Osteoblast (primary cell): ENCODE measurements around the gene CNOT6L. TPM values are rescaled to one million over a fixed set of nuclear protein-coding genes. Genes with fewer than 3 reads are reported as not detected.
A peak's percentile ranks its signal among the peaks of the same experiment; 100 is the strongest.
"Not testable (repeated sequence)": the region's sequence is repeated elsewhere in the genome, so short reads cannot be mapped to it uniquely, and the experiment has no call there.

Source experiments
- DNase-seq: peaks from one replicate; pipeline ENCODE4 v3.0.0; 2011; ENCODE audit warnings: low spot score, mixed read lengths; ENCODE audit not compliant: insufficient read length; ENCODE audit errors: missing footprints
- H2AFZ ChIP-seq: 2 replicates; pipeline ENCODE4 v1.6.0; 2011; ENCODE audit warnings: mild to moderate bottlenecking, low read length
- H3K27ac ChIP-seq: 2 replicates; pipeline ENCODE4 v1.5.1; 2011; ENCODE audit warnings: mild to moderate bottlenecking, low read depth, low read length, moderate library complexity
- H3K27me3 ChIP-seq: 2 replicates; pipeline ENCODE4 v1.6.0; 2012; ENCODE audit warnings: mild to moderate bottlenecking, control low read depth, inconsistent platforms, low read length, moderate library complexity; ENCODE audit not compliant: insufficient read depth
- H3K36me3 ChIP-seq: 2 replicates; pipeline ENCODE4 v1.5.1; 2011; ENCODE audit warnings: mild to moderate bottlenecking, low read length, control low read depth, moderate library complexity; ENCODE audit not compliant: insufficient read depth
- H3K4me1 ChIP-seq: 2 replicates; pipeline ENCODE4 v1.5.1; 2011; ENCODE audit warnings: mild to moderate bottlenecking, low read length, control low read depth, moderate library complexity; ENCODE audit not compliant: insufficient read depth
- H3K4me2 ChIP-seq: 2 replicates; pipeline ENCODE4 v1.6.0; 2011; ENCODE audit warnings: mild to moderate bottlenecking, low read length; ENCODE audit not compliant: insufficient read depth
- H3K4me3 ChIP-seq: fragments of 200-600 bp; sonication (generic); 3 replicates; pipeline ENCODE4 v1.5.1; 2012; ENCODE audit warnings: mild to moderate bottlenecking, low read length, inconsistent platforms; ENCODE audit not compliant: insufficient read depth
- H3K79me2 ChIP-seq: 2 replicates; pipeline ENCODE4 v1.6.0; 2012; ENCODE audit warnings: mild to moderate bottlenecking, low read length, control low read depth, inconsistent platforms; ENCODE audit not compliant: insufficient read depth
- H3K9me3 ChIP-seq: 2 replicates; pipeline ENCODE4 v1.5.1; 2011; ENCODE audit warnings: low read depth, low read length, control low read depth
- H4K20me1 ChIP-seq: 2 replicates; pipeline ENCODE4 v1.6.0; 2012; ENCODE audit warnings: mild to moderate bottlenecking, low read length, control low read depth; ENCODE audit not compliant: insufficient read depth
- CTCF ChIP-seq: IDR thresholded peaks from 2 replicates; pipeline ENCODE4 v1.5.1; 2011; ENCODE audit warnings: mild to moderate bottlenecking, low read depth, low read length, moderate library complexity; ENCODE audit errors: extremely low read depth
- total RNA-seq: library from RNA; depleted of rRNA; stranded (reverse); fragments of >200 nt; gene quantifications from 2 replicates; pipeline ENCODE4 v1.2.3, GENCODE V29; 2012

The CNOT6L gene
- total RNA-seq, 1 donor: 15.2 TPM

- peak overlapping the region; percentile 35 for H3K4me2 ChIP-seq
- H2AFZ ChIP-seq: no peak overlapping the region
- no peaks in the 10 kb centered on the region for H3K4me1 ChIP-seq
- H3K9me3 ChIP-seq: no peaks in the 10 kb centered on the region
- DNase-seq: no peak
- no peaks in the 10 kb centered on the region for H3K36me3 ChIP-seq
- H3K4me3 ChIP-seq: no peak overlapping the region
- no peak for TF ChIP-seq CTCF
- no peaks in the 10 kb centered on the region for H3K79me2 ChIP-seq
- H4K20me1 ChIP-seq: no peaks in the 10 kb centered on the region
- H3K27me3 ChIP-seq: no peaks in the 10 kb centered on the region
- no peak overlapping the region for H3K27ac ChIP-seq
Measured at GRCh38 chr4:77734928-77735327, 84.2 kb downstream of the CNOT6L start.

GRCh38 chr4:77731656-77732055 lies 87.5 kb downstream of the CNOT6L start:
- DNase-seq: no peak
- Histone ChIP-seq H3K79me2 (no peaks in the 10 kb centered on the region), H3K4me1 (no peaks in the 10 kb centered on the region), H3K27ac (no peak overlapping the region), H2AFZ (no peak overlapping the region), H4K20me1 (no peaks in the 10 kb centered on the region), H3K27me3 (no peaks in the 10 kb centered on the region), H3K9me3 (no peaks in the 10 kb centered on the region), H3K4me3 (no peak overlapping the region), H3K36me3 (no peaks in the 10 kb centered on the region), H3K4me2 (no peak overlapping the region)
- no peak for TF ChIP-seq CTCF

GRCh38 chr4:77728420-77728819 lies 90.7 kb downstream of the CNOT6L start:
- Histone ChIP-seq H2AFZ (no peak overlapping the region), H3K79me2 (no peaks in the 10 kb centered on the region), H3K4me3 (no peak overlapping the region), H3K27ac (no peak overlapping the region), H3K4me1 (no peaks in the 10 kb centered on the region), H4K20me1 (no peaks in the 10 kb centered on the region), H3K36me3 (peaks cover 8% of the 10 kb centered on the region), H3K27me3 (no peaks in the 10 kb centered on the region), H3K4me2 (no peak overlapping the region), H3K9me3 (no peaks in the 10 kb centered on the region)
- peak; percentile 14 for TF ChIP-seq CTCF
- DNase-seq: no peak

- Histone ChIP-seq H2AFZ (no peak overlapping the region), H3K79me2 (no peaks in the 10 kb centered on the region), H3K27me3 (no peaks in the 10 kb centered on the region), H3K4me3 (no peak overlapping the region), H3K27ac (no peak overlapping the region), H3K9me3 (no peaks in the 10 kb centered on the region), H3K36me3 (peaks cover 8% of the 10 kb centered on the region), H3K4me1 (no peaks in the 10 kb centered on the region), H3K4me2 (no peak overlapping the region), H4K20me1 (peaks cover 3% of the 10 kb centered on the region)
- TF ChIP-seq CTCF: no peak
- no peak for DNase-seq
Measured at GRCh38 chr4:77721073-77721472, 98.1 kb downstream of the CNOT6L start.

GRCh38 chr4:77718500-77718899 lies 100.7 kb downstream of the CNOT6L start:
- not testable (repeated sequence) for H3K27ac ChIP-seq, H3K36me3 ChIP-seq, H3K4me2 ChIP-seq, H3K9me3 ChIP-seq, H4K20me1 ChIP-seq, H3K4me3 ChIP-seq, H3K27me3 ChIP-seq, DNase-seq, H3K79me2 ChIP-seq, H3K4me1 ChIP-seq, H2AFZ ChIP-seq
